Measurements from ENCODE around the gene AK1. TPM values are rescaled to one million over a fixed set of nuclear protein-coding genes. Genes with fewer than 3 reads are reported as not detected.
A peak's percentile ranks its signal among the peaks of the same experiment; 100 is the strongest.

Gene AK1
- total RNA-seq, 1 donor, result 121 TPM

DNA sequence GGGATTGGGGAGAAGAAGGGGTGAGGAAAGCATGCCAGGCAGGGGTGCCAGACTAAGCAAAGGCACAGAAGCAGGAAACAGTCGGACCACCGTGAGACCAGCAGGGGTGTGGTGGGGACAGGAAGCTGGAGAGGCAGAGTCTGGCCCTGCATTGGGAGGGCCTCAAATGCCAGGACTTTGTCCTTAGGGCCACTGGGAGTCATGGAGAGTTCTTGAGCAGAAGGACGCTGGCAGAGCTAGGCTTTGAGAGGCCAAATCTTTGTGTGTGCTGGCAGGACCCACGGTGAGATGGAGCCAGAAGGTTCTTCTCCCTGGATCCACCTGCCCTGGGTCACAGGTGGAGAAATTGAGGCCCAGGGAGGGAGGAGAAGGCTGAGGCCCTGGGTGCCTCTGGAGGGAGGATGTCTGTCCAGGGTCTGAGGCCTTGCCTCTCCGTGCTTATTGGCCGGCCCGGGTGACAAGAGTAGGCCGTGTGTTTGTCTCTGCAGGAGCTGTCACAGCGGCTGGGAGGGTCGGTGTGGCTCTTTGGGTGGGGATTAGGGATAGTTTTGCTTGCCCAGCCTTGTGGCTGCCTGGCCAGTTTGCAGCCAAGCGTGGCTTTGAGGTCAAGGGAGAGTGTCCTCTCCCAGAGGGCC, 21.3 kb downstream of the AK1 start:
- no peak overlapping the region for H3K4me3 ChIP-seq (ENCODE audit: low read depth, low read length)
- no peak for DNase-seq (ENCODE audit: low read depth)
- TF ChIP-seq, protein P1, sequence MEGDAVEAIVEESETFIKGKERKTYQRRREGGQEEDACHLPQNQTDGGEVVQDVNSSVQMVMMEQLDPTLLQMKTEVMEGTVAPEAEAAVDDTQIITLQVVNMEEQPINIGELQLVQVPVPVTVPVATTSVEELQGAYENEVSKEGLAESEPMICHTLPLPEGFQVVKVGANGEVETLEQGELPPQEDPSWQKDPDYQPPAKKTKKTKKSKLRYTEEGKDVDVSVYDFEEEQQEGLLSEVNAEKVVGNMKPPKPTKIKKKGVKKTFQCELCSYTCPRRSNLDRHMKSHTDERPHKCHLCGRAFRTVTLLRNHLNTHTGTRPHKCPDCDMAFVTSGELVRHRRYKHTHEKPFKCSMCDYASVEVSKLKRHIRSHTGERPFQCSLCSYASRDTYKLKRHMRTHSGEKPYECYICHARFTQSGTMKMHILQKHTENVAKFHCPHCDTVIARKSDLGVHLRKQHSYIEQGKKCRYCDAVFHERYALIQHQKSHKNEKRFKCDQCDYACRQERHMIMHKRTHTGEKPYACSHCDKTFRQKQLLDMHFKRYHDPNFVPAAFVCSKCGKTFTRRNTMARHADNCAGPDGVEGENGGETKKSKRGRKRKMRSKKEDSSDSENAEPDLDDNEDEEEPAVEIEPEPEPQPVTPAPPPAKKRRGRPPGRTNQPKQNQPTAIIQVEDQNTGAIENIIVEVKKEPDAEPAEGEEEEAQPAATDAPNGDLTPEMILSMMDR (IDR thresholded peaks at IDR 0.05; ENCODE audit: insufficient read depth, low read length), result no peak

DNA sequence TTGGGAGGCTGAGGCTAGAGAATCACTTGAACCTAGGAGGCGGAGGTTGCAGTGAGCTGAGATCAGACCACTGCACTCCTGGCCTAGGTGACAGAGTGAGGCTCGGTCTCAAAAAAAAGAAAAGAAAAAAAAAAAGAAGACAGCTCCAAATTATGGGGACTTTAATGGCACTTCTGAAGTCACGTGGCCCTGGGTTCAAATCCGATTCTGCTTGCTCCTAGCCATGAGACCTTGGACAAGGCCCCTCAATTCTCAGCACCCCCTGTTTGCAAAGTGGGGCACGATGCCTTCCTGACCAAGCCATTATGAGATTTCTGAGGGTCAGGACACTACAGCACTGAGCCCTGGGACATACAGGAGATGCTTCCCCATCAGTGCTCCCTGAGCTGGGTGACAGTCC, 22.0 kb downstream of the AK1 start:
- no peak overlapping the region for H3K4me3 ChIP-seq (ENCODE audit: low read depth, low read length)
- TF ChIP-seq, protein P1 (IDR thresholded peaks at IDR 0.05; ENCODE audit: insufficient read depth, low read length), result no peak
- no peak for DNase-seq (ENCODE audit: low read depth)

- H3K4me3 ChIP-seq (ENCODE audit: low read depth, low read length), result peak overlapping the region; percentile 6
Measured at GRCh38 chr9:127854960-127855359, 22.5 kb downstream of the AK1 start.

DNA sequence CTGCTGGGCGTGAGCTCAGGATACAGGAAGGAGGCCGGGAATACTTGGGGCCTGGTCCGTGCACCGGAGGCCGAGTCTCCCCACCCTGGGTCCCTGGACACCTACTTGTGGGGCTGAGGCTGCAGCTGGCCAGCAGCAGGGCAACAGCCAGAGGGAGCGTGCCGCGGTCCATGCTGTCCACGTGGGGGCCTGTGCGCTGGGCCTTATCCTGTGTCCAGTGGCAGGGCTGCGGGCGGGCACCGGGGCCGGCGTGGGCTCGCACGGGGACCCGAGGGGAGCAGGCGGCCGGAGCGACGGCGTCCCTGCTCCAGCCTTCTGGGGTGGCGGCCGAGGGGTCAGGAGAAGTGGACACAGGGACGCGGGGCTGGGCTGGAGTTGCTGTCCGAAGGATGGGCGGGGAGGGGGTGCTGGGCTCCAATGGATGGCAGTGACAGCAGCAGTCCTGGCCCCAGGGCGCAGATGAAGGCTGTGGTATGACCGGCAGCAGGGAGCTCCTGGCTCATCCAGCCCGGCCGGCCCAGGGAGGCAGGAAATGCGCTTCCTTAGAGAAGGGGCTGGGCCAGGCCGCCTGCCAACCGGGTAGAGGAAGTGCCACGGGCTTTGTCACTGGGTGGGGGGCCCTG, 23.2 kb downstream of the AK1 start, which contains the start of gene ENG:
TSS of gene ENG (minus strand) at position 475 of the 623 bp plus-strand sequence. CDS start at position 172, 303 bp downstream.
- H3K4me3 ChIP-seq (ENCODE audit: low read depth, low read length), result peak within 1 kb of the TSS; percentile 84
- DNase-seq (ENCODE audit: low read depth), result peak; percentile 60
- TF ChIP-seq, protein P1 (IDR thresholded peaks at IDR 0.05; ENCODE audit: insufficient read depth, low read length), result peak; percentile 28

More at GRCh38 chr9:127854960-127855359, 22.5 kb downstream of the AK1 start:
- DNase-seq (ENCODE audit: low read depth), result no peak
- TF ChIP-seq, protein P1 (IDR thresholded peaks at IDR 0.05; ENCODE audit: insufficient read depth, low read length), result no peak

DNA sequence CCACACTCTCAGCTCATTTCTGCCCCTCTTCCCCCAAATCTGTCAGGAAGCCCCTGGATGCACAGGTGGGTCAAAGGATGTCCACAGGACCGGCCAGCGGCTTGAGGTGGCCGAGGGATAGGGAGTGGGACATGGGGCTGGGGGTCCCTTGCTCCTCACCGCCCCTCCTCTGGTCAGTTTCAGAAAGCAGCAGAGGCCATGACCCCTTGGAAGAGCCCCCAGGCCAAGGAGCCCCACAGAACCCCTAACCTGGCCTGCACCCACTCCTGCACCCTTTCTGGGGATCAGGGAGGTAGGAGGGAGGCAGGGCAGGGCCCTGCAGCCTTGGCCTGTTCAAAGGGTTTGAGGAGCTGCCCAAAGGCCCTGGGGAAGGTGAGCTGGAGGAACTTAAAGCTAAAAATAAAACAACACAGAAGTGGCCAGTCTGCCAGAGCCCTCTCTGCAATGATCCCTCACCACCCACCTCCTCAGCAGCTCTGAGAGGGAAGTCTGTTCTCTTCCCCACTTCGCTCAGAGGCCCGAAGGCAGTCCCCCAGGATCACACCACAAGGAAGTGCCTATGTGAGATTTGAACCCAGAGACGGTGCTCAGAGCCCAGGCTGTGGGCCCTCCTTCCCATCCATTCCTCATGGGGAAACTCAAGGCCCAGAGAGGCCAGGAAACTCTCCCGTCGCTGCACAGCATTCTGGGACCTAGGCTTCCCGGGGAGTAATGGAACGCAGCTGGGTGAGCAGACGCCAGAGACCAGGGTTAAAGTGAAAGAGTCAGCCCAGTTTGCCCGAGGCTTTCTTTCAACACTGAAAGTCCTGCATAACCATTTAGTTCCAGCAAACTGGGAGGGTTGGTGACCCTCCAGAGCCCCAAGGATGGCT, 23.9 kb downstream of the AK1 start:
- DNase-seq (ENCODE audit: low read depth), result peak; percentile 48
- peak overlapping the region; percentile 84 for H3K4me3 ChIP-seq (ENCODE audit: low read depth, low read length)
- TF ChIP-seq, protein P1 (IDR thresholded peaks at IDR 0.05; ENCODE audit: insufficient read depth, low read length), result no peak

DNA sequence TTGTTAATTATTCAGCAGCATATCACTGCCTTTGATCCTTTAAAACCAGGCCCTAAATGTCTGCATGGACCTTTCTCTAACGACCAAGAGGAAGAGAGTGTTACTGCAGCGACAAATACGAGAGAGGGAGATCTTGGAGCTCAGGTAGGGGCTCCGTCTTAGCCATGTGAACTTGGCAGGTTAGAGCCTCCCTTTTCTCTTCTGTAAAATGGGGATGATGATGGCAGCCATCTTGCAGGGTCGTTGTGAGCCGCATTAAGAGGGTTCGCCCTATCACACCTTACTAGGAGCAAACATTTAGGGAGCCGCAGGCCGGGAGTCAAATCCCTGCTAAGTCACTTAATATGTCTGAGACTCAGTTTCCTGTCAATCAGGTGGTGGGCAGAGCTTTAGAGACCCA, 24.6 kb downstream of the AK1 start:
- peak overlapping the region; percentile 84 for H3K4me3 ChIP-seq (ENCODE audit: low read depth, low read length)
- no peak for DNase-seq (ENCODE audit: low read depth)
- TF ChIP-seq, protein P1 (IDR thresholded peaks at IDR 0.05; ENCODE audit: insufficient read depth, low read length), result no peak
